ACC112 (cell line): ENCODE measurements around the gene HSD11B1L.
A peak's percentile ranks its signal among the peaks of the same experiment; 100 is the strongest.

Experiments used
- H2AFZ ChIP-seq: fragments of 200-600 bp; sonication (generic); one replicate; pipeline ENCODE4 v1.6.0; 2017; ENCODE audit warnings: antibody characterized with exemption, low read length; ENCODE audit not compliant: unreplicated experiment
- H3K27ac ChIP-seq: fragments of 200-600 bp; sonication (generic); 2 replicates; pipeline ENCODE4 v1.5.1; 2014; ENCODE audit warnings: low read depth, mild to moderate bottlenecking, antibody characterized with exemption, low read length, moderate library complexity
- H3K27me3 ChIP-seq: fragments of 200-600 bp; sonication (generic); 2 replicates; pipeline ENCODE4 v1.6.1; 2014; ENCODE audit warnings: mild to moderate bottlenecking, antibody characterized with exemption, low read length, moderate library complexity, mixed read lengths; ENCODE audit not compliant: insufficient read depth
- H3K36me3 ChIP-seq: fragments of 200-600 bp; sonication (generic); 2 replicates; pipeline ENCODE4 v1.6.1; 2016; ENCODE audit warnings: mild to moderate bottlenecking, antibody characterized with exemption, low read length, moderate library complexity, mixed read lengths; ENCODE audit not compliant: insufficient read depth
- H3K4me1 ChIP-seq: fragments of 200-600 bp; sonication (generic); one replicate; pipeline ENCODE4 v1.6.1; 2016; ENCODE audit warnings: low read length, mixed read lengths; ENCODE audit not compliant: insufficient read depth, unreplicated experiment, control insufficient read depth
- H3K4me3 ChIP-seq: fragments of 200-600 bp; sonication (generic); 2 replicates; pipeline ENCODE4 v1.5.1; 2014; ENCODE audit warnings: mild to moderate bottlenecking, low read depth, low read length
- H3K79me2 ChIP-seq: fragments of 200-600 bp; sonication (generic); one replicate; pipeline ENCODE4 v1.6.0; 2016; ENCODE audit warnings: low read length; ENCODE audit not compliant: control insufficient read depth, unreplicated experiment, insufficient read depth

Gene HSD11B1L

GRCh38 chr19:5680437-5681368 is at the start of gene HSD11B1L, which contains the start of gene MICOS13:
Gene HSD11B1L (plus strand): TSS chr19:5681027. CDS start chr19:5684833, 3,806 bp downstream.
Gene MICOS13 (minus strand): TSS chr19:5680516. CDS start chr19:5680486, 30 bp downstream.
- Histone ChIP-seq H3K27ac (peak within 1 kb of the TSS; percentile 82), H3K27me3 (no peaks in the 10 kb centered on the region), H3K4me3 (peak within 1 kb of the TSS; percentile 93), H2AFZ (peak within 1 kb of the TSS; percentile 43), H3K4me1 (no peaks in the 10 kb centered on the region), H3K79me2 (peaks cover 6% of the 10 kb centered on the region), H3K36me3 (no peaks in the 10 kb centered on the region)

- Histone ChIP-seq H3K27ac (no peak overlapping the region), H3K4me1 (peaks cover 16% of the 10 kb centered on the region), H3K36me3 (peaks cover 17% of the 10 kb centered on the region)
Observed at GRCh38 chr19:5631567-5632240, 49.1 kb upstream of the HSD11B1L start.

GRCh38 chr19:5632241-5632612 is 48.6 kb upstream of the HSD11B1L start:
- H3K79me2 ChIP-seq = peaks cover 88% of the 10 kb centered on the region
- no peak overlapping the region for H3K4me3 ChIP-seq
- H3K27ac ChIP-seq = no peak overlapping the region
- no peaks in the 10 kb centered on the region for H3K27me3 ChIP-seq
- peaks cover 11% of the 10 kb centered on the region for H3K4me1 ChIP-seq
- peaks cover 16% of the 10 kb centered on the region for H3K36me3 ChIP-seq
- H2AFZ ChIP-seq = no peak overlapping the region

More at GRCh38 chr19:5631567-5632240, 49.1 kb upstream of the HSD11B1L start:
- H2AFZ ChIP-seq = no peak overlapping the region
- no peaks in the 10 kb centered on the region for H3K27me3 ChIP-seq
- H3K4me3 ChIP-seq = no peak overlapping the region
- peaks cover 91% of the 10 kb centered on the region for H3K79me2 ChIP-seq

- Histone ChIP-seq H3K27me3 (no peaks in the 10 kb centered on the region), H2AFZ (no peak overlapping the region), H3K4me3 (no peak overlapping the region), H3K79me2 (peaks cover 88% of the 10 kb centered on the region), H3K4me1 (peaks cover 7% of the 10 kb centered on the region), H3K36me3 (peaks cover 11% of the 10 kb centered on the region), H3K27ac (no peak overlapping the region)
Observed at GRCh38 chr19:5632657-5633056, 48.2 kb upstream of the HSD11B1L start.

- H3K36me3 ChIP-seq = no peaks in the 10 kb centered on the region
Observed at GRCh38 chr19:5635427-5635826, 45.4 kb upstream of the HSD11B1L start.

GRCh38 chr19:5637971-5638370 is 42.9 kb upstream of the HSD11B1L start:
- H3K27ac ChIP-seq = no peak overlapping the region
- H2AFZ ChIP-seq = no peak overlapping the region
- no peaks in the 10 kb centered on the region for H3K27me3 ChIP-seq
- no peak overlapping the region for H3K4me3 ChIP-seq
- H3K36me3 ChIP-seq = 0 out of 2 replicates have a peak, but pooled peaks cover 3% of the 10 kb centered on the region
- H3K79me2 ChIP-seq = peaks cover 84% of the 10 kb centered on the region
- no peaks in the 10 kb centered on the region for H3K4me1 ChIP-seq

More at GRCh38 chr19:5635427-5635826, 45.4 kb upstream of the HSD11B1L start:
- H3K4me1 ChIP-seq = no peaks in the 10 kb centered on the region
- no peak overlapping the region for H2AFZ ChIP-seq
- no peak overlapping the region for H3K27ac ChIP-seq
- peaks cover 87% of the 10 kb centered on the region for H3K79me2 ChIP-seq
- no peaks in the 10 kb centered on the region for H3K27me3 ChIP-seq
- H3K4me3 ChIP-seq = no peak overlapping the region

GRCh38 chr19:5641171-5641570 is 39.7 kb upstream of the HSD11B1L start:
- Histone ChIP-seq H3K4me1 (no peaks in the 10 kb centered on the region), H3K79me2 (peaks cover 82% of the 10 kb centered on the region), H3K36me3 (peaks cover 8% of the 10 kb centered on the region; the same call in 1 of the 2 replicates), H3K27ac (no peak overlapping the region), H3K27me3 (no peaks in the 10 kb centered on the region), H2AFZ (no peak overlapping the region), H3K4me3 (no peak overlapping the region)

GRCh38 chr19:5642204-5642603 is 38.6 kb upstream of the HSD11B1L start:
- H3K79me2 ChIP-seq = peaks cover 80% of the 10 kb centered on the region
- peaks cover 8% of the 10 kb centered on the region; the same call in 1 of the 2 replicates for H3K36me3 ChIP-seq
- no peaks in the 10 kb centered on the region for H3K27me3 ChIP-seq
- no peak overlapping the region for H2AFZ ChIP-seq
- H3K4me1 ChIP-seq = no peaks in the 10 kb centered on the region
- H3K27ac ChIP-seq = no peak overlapping the region
- H3K4me3 ChIP-seq = no peak overlapping the region

- no peaks in the 10 kb centered on the region for H3K4me1 ChIP-seq
- H3K4me3 ChIP-seq = no peak overlapping the region
- no peak overlapping the region for H2AFZ ChIP-seq
- peaks cover 8% of the 10 kb centered on the region; the same call in 1 of the 2 replicates for H3K36me3 ChIP-seq
- no peaks in the 10 kb centered on the region for H3K27me3 ChIP-seq
- H3K79me2 ChIP-seq = peaks cover 71% of the 10 kb centered on the region
- no peak overlapping the region for H3K27ac ChIP-seq
Observed at GRCh38 chr19:5643060-5643459, 37.8 kb upstream of the HSD11B1L start.

GRCh38 chr19:5644037-5644436 is 36.8 kb upstream of the HSD11B1L start:
- H2AFZ ChIP-seq = no peak overlapping the region
- H3K79me2 ChIP-seq = peaks cover 68% of the 10 kb centered on the region
- H3K27ac ChIP-seq = no peak overlapping the region
- H3K4me3 ChIP-seq = no peak overlapping the region
- H3K4me1 ChIP-seq = no peaks in the 10 kb centered on the region
- H3K36me3 ChIP-seq = peaks cover 8% of the 10 kb centered on the region; the same call in 1 of the 2 replicates
- no peaks in the 10 kb centered on the region for H3K27me3 ChIP-seq
